OCI-LY1 (cell line): ENCODE measurements around the gene SSH2.

Experiments used
- H2AFZ ChIP-seq: fragments of 200-600 bp; sonication (generic), shearing (Covaris generic); 2 replicates; pipeline ENCODE4 v1.6.0; 2014; ENCODE audit warnings: antibody characterized with exemption, mild to moderate bottlenecking, low read length
- H3F3A ChIP-seq: fragments of 200-600 bp; sonication (generic), shearing (Covaris generic); 2 replicates; pipeline ENCODE4 v1.6.0; 2014; ENCODE audit warnings: mild to moderate bottlenecking, antibody characterized with exemption, low read length, moderate library complexity; ENCODE audit not compliant: insufficient read depth
- H3K27ac ChIP-seq: fragments of 200-600 bp; sonication (generic); 2 replicates; pipeline ENCODE4 v1.5.1; 2014; ENCODE audit warnings: low read length, mixed run types, mild to moderate bottlenecking, low read depth; ENCODE audit not compliant: poor library complexity, severe bottlenecking
- H3K27me3 ChIP-seq: fragments of 200-600 bp; sonication (generic); 2 replicates; pipeline ENCODE4 v1.6.0; 2014; ENCODE audit warnings: antibody characterized with exemption, mild to moderate bottlenecking, low read length, moderate library complexity; ENCODE audit not compliant: insufficient read depth
- H3K36me3 ChIP-seq: fragments of 200-600 bp; sonication (generic); 2 replicates; pipeline ENCODE4 v1.6.1; 2014; ENCODE audit warnings: mild to moderate bottlenecking, antibody characterized with exemption, low read length, moderate library complexity, mixed read lengths; ENCODE audit not compliant: insufficient read depth
- H3K4me1 ChIP-seq: fragments of 200-600 bp; sonication (generic); 2 replicates; pipeline ENCODE4 v1.5.1; 2014; ENCODE audit warnings: mild to moderate bottlenecking, low read length, moderate library complexity; ENCODE audit not compliant: insufficient read depth, severe bottlenecking
- H3K4me2 ChIP-seq: fragments of 200-600 bp; sonication (generic), shearing (Covaris generic); 2 replicates; pipeline ENCODE4 v1.6.1; 2014; ENCODE audit warnings: low read length
- H3K4me3 ChIP-seq: fragments of 200-600 bp; sonication (generic); 2 replicates; pipeline ENCODE4 v1.5.1; 2014; ENCODE audit warnings: low read length, low read depth, mild to moderate bottlenecking, mixed read lengths; ENCODE audit not compliant: poor library complexity, severe bottlenecking
- H3K79me2 ChIP-seq: fragments of 200-600 bp; shearing (Covaris generic); 2 replicates; pipeline ENCODE4 v1.6.1; 2016; ENCODE audit warnings: mixed run types, low read length, mixed read lengths; ENCODE audit not compliant: insufficient read depth
- H3K9ac ChIP-seq: fragments of 200-600 bp; sonication (generic), shearing (Covaris generic); 2 replicates; pipeline ENCODE4 v1.6.1; 2014; ENCODE audit warnings: mild to moderate bottlenecking, low read length, mixed read lengths
- H3K9me2 ChIP-seq: fragments of 200-600 bp; sonication (generic), shearing (Covaris generic); 2 replicates; pipeline ENCODE4 v1.6.1; 2014; ENCODE audit warnings: low read depth, mild to moderate bottlenecking, low read length, mixed read lengths
- H3K9me3 ChIP-seq: fragments of 200-600 bp; shearing (Covaris generic); 2 replicates; pipeline ENCODE4 v1.6.1; 2014; ENCODE audit warnings: low read length, mixed read lengths
- H4K20me1 ChIP-seq: fragments of 200-600 bp; sonication (generic), shearing (Covaris generic); 2 replicates; pipeline ENCODE4 v1.6.0; 2016; ENCODE audit warnings: mild to moderate bottlenecking, low read length; ENCODE audit not compliant: insufficient read depth
- CTCF ChIP-seq: fragments of 200-600 bp; sonication (generic), shearing (Covaris generic); IDR thresholded peaks from 2 replicates; pipeline ENCODE4 v1.5.1; 2017; ENCODE audit warnings: mild to moderate bottlenecking, antibody characterized with exemption, low read length, moderate library complexity, mixed read lengths
- EZH2 ChIP-seq: fragments of 200-600 bp; sonication (generic), shearing (Covaris generic); IDR thresholded peaks from 2 replicates; pipeline ENCODE4 v1.8.0; 2017; ENCODE audit warnings: borderline replicate concordance, mixed run types, mild to moderate bottlenecking, antibody characterized with exemption, low read length, moderate library complexity, mixed read lengths

SSH2 gene

DNA sequence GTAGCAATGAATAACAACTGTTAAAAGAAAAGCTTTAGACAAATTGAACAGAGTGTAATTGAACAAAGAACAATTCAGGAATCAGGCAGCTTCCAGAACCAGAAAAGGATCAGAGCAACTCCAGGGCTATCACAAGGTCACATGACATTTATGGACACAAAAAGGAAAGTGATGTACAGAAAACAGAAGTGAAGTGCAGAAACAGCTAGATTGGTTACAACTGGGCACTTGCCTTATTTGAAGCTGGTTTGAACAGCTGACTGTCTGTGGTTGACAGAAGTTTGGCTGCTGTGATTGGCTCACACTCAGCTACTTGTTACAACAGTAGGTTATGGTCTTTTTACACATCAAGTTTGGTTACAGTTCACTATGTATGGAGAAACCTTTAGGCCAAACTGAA is 26.2 kb upstream of the SSH2 start:
- no peaks in the 10 kb centered on the region for H3K4me1 ChIP-seq
- no peaks in the 10 kb centered on the region for H3K36me3 ChIP-seq
- 0 out of 2 replicates have a peak, but pooled peaks cover 12% of the 10 kb centered on the region for H3K9me3 ChIP-seq
- no peaks in the 10 kb centered on the region for H4K20me1 ChIP-seq
- H3K4me3 ChIP-seq: no peak overlapping the region
- H3K27me3 ChIP-seq: no peaks in the 10 kb centered on the region
- no peak overlapping the region for H3K27ac ChIP-seq
- H3K4me2 ChIP-seq: no peak overlapping the region
- no peaks in the 10 kb centered on the region for H3F3A ChIP-seq
- no peaks in the 10 kb centered on the region for H3K9me2 ChIP-seq
- TF ChIP-seq CTCF: no peak
- no peak for TF ChIP-seq EZH2
- H2AFZ ChIP-seq: no peak overlapping the region
- H3K79me2 ChIP-seq: no peaks in the 10 kb centered on the region
- H3K9ac ChIP-seq: no peak overlapping the region

DNA sequence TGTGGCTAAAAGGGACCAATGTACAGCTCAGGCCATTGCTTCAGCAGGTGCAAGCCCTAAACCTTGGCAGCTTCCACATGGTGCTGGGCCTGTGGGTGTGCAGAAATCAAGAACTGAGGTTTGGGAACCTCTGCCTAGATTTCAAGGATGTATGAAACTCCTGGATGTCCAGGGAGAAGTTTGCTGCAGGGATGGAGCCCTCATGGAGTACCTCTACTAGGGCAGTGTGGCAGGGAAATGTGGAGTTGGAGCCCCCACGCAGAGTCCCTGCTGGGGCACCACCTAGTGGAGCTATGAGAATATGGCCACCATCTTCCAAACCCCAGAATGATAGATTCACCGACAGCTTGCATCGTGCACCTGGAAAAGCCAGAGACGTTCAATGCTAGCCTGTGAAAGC is 24.4 kb upstream of the SSH2 start:
- H3K4me3 ChIP-seq: no peak overlapping the region
- H3K79me2 ChIP-seq: no peaks in the 10 kb centered on the region
- TF ChIP-seq EZH2 (no peak), CTCF (no peak)
- no peaks in the 10 kb centered on the region for H3K36me3 ChIP-seq
- 0 out of 2 replicates have a peak, but pooled peaks cover 12% of the 10 kb centered on the region for H3K9me3 ChIP-seq
- H4K20me1 ChIP-seq: no peaks in the 10 kb centered on the region
- no peaks in the 10 kb centered on the region for H3F3A ChIP-seq
- H3K4me1 ChIP-seq: peaks cover 5% of the 10 kb centered on the region
- no peaks in the 10 kb centered on the region for H3K9me2 ChIP-seq
- H3K9ac ChIP-seq: no peak overlapping the region
- no peak overlapping the region for H2AFZ ChIP-seq
- no peaks in the 10 kb centered on the region for H3K27me3 ChIP-seq
- no peak overlapping the region for H3K4me2 ChIP-seq
- no peak overlapping the region for H3K27ac ChIP-seq

DNA sequence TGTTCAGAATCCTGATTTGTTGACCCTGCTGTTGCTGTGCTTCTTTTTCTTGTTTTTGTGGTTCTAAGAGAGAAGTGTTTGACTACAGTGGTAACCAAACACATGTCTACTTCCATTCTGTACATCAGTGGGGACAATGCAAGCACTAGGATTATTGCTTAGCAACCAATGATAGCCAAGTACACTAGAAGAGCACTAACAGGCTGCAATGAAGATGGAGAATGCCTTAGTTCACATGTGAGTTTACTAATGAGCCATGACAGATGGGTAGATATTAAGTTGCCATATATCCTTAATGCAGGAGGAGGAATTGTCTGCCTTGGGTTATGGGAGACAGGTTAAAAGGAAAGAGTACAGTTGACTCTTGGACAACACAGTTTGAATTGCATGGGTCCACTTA is 19.7 kb upstream of the SSH2 start:
- Histone ChIP-seq H2AFZ (no peak overlapping the region), H4K20me1 (no peaks in the 10 kb centered on the region), H3F3A (no peaks in the 10 kb centered on the region), H3K4me2 (no peak overlapping the region), H3K9ac (no peak overlapping the region), H3K4me1 (peaks cover 23% of the 10 kb centered on the region), H3K27me3 (no peaks in the 10 kb centered on the region), H3K4me3 (no peak overlapping the region), H3K36me3 (no peaks in the 10 kb centered on the region; the same call in 1 of the 2 replicates), H3K79me2 (no peaks in the 10 kb centered on the region), H3K9me3 (0 out of 2 replicates have a peak, but pooled peaks cover 12% of the 10 kb centered on the region), H3K9me2 (no peaks in the 10 kb centered on the region), H3K27ac (peak overlapping the region; percentile 80)
- TF ChIP-seq CTCF: no peak
- TF ChIP-seq EZH2: no peak
